Endodermal cell (in vitro differentiated cells): ENCODE measurements around the gene PARVA. TPM values are rescaled to one million over a fixed set of nuclear protein-coding genes. Genes with fewer than 3 reads are reported as not detected.

Source experiments
- DNase-seq: peaks from one replicate; pipeline ENCODE4 v3.0.0-alpha.2; 2017
- H3K27ac ChIP-seq: 2 replicates; pipeline ENCODE4 v1.5.1; 2013; ENCODE audit warnings: mild to moderate bottlenecking, low read depth, low read length, moderate library complexity
- H3K27me3 ChIP-seq: 2 replicates; pipeline ENCODE4 v1.6.1; 2013; ENCODE audit warnings: mild to moderate bottlenecking, low read length, moderate library complexity; ENCODE audit not compliant: insufficient read depth, control insufficient read depth, poor library complexity, severe bottlenecking
- H3K36me3 ChIP-seq: 2 replicates; pipeline ENCODE4 v1.7.0; 2013; ENCODE audit warnings: mild to moderate bottlenecking, low read length, moderate library complexity; ENCODE audit not compliant: control insufficient read depth, insufficient read depth
- H3K4me1 ChIP-seq: one replicate; pipeline ENCODE4 v1.7.0; 2013; ENCODE audit warnings: low read length; ENCODE audit not compliant: control insufficient read depth, insufficient read depth
- H3K4me3 ChIP-seq: 2 replicates; pipeline ENCODE4 v1.5.1; 2013; ENCODE audit warnings: mild to moderate bottlenecking, low read length, moderate library complexity
- H3K9ac ChIP-seq: 2 replicates; pipeline ENCODE4 v1.6.1; 2013; ENCODE audit warnings: mild to moderate bottlenecking, low read length, moderate library complexity; ENCODE audit not compliant: poor library complexity, severe bottlenecking; ENCODE audit errors: extremely low read depth
- H3K9me3 ChIP-seq: 2 replicates; pipeline ENCODE4 v1.6.1; 2013; ENCODE audit warnings: mild to moderate bottlenecking, low read length, moderate library complexity; ENCODE audit not compliant: control insufficient read depth
- H3K27ac Mint-ChIP-seq: 2 replicates; pipeline ENCODE4 v1.8.0; 2020; ENCODE audit warnings: mixed read lengths
- H3K27me3 Mint-ChIP-seq: 2 replicates; pipeline ENCODE4 v1.8.0; 2021; ENCODE audit warnings: mild to moderate bottlenecking, mixed read lengths; ENCODE audit not compliant: insufficient read depth
- H3K36me3 Mint-ChIP-seq: 2 replicates; pipeline ENCODE4 v1.8.0; 2020; ENCODE audit warnings: low read depth, mixed read lengths
- H3K4me1 Mint-ChIP-seq: 2 replicates; pipeline ENCODE4 v1.8.0; 2020; ENCODE audit warnings: mixed read lengths
- H3K4me3 Mint-ChIP-seq: 2 replicates; pipeline ENCODE4 v1.8.0; 2020; ENCODE audit warnings: mild to moderate bottlenecking, moderate library complexity, mixed read lengths
- H3K9me3 Mint-ChIP-seq: 2 replicates; pipeline ENCODE4 v1.8.0; 2020; ENCODE audit warnings: mild to moderate bottlenecking, mixed read lengths
- CTCF ChIP-seq: fragments of 200-600 bp; sonication (generic); conservative IDR thresholded peaks from 2 replicates; pipeline ENCODE4 v1.5.0; 2021; ENCODE audit warnings: antibody characterized with exemption, mild to moderate bottlenecking
- WGBS, 2 experiments: methylation state at CpG; one replicate each; pipeline versions ENCODE4 v1.1.5 to v1.1.7; 2013; ENCODE audit warnings: missing lambda C conversion rate in 2 of 2, mixed read lengths in 1 of 2; ENCODE audit not compliant: insufficient coverage in 1 of 2, insufficient read length in 1 of 2; 5-methylcytosine and 5-hydroxymethylcytosine counted together
- total RNA-seq, 2 donors: library from RNA; stranded (reverse); fragmentation: NEBNext Ultra II Directional in 1 of 2; extraction: Animal tissue kit (Norgen Biotek cat#: 25700) in 1 of 2; gene quantifications; 2 replicates in 1 of 2; 3 replicates in 1 of 2; pipeline ENCODE4 v1.2.1, GENCODE V29; 2021

PARVA gene
- total RNA-seq, 2 donors from 2014 or later: 27.3 to 37.3 TPM

DNA sequence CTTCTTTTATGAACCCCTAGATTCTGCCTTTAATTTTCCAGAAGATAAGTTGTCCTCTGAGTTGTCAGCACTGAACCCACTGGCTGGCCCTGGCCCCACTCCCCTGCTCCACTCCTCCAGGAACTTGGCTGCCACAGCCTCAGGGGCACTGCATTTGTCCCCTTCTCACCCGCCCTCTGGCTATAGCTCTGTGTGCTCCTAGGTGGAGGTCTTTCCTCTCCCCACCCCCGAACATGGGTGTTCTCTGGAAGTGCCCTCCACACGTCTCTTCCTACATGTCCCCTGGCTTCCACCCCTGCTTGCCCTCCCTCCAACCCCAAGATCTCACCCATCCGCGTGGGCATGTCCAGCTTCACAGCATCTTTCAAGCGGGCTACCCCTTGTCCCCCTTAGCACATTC, 159.2 kb downstream of the PARVA start:
- H3K4me3 Mint-ChIP-seq: no peak overlapping the region
- H3K9me3 Mint-ChIP-seq: no peaks in the 10 kb centered on the region

DNA sequence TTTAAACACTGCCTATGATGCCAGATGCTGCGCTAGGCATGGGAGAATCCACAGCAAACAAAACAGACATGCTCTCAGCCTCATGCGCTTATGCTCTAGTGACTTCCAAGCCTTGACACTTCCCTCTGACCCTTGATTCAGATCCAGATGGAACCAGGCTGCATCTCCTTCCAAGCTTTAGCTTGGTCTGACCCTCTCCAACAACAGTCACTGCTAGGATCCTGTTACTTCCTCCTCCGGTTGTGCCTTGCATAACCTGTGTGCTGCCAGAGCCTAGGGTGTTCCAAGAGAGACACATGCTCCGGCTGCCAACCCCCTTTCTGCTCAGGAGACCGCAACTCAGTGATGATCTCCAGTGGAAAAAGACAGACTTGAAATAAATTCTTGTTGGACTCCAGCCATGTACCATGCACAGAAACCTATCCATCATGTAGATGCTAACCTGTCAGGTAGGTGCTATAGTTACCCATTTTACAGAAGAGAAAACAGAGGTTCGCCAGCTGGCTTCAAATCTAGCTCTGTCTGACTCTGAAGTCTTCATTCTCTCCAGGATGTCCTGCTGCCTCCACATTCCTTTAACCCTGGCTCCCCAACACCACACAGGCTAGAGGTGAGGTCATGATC, 160.5 kb downstream of the PARVA start:
- Mint-ChIP-seq H3K27me3 (peaks cover 24% of the 10 kb centered on the region), H3K9me3 (no peaks in the 10 kb centered on the region), H3K27ac (no peak overlapping the region), H3K4me1 (no peaks in the 10 kb centered on the region), H3K4me3 (no peak overlapping the region), H3K36me3 (no peaks in the 10 kb centered on the region)
- Histone ChIP-seq H3K9ac (no peak overlapping the region), H3K9me3 (no peaks in the 10 kb centered on the region), H3K4me1 (no peaks in the 10 kb centered on the region), H3K4me3 (no peak overlapping the region), H3K36me3 (no peaks in the 10 kb centered on the region), H3K27ac (no peak overlapping the region), H3K27me3 (peaks cover 6% of the 10 kb centered on the region)
- TF ChIP-seq CTCF: no peak
- no peak for DNase-seq
- WGBS, 2 experiments: 92 to 94% methylated on average over 5 to 6 of the region's 6 CpGs

More for the DNA sequence above, 159.2 kb downstream of the PARVA start:
- no peak for TF ChIP-seq CTCF
- Mint-ChIP-seq H3K36me3 (no peaks in the 10 kb centered on the region), H3K27me3 (peaks cover 19% of the 10 kb centered on the region), H3K4me1 (no peaks in the 10 kb centered on the region), H3K27ac (no peak overlapping the region)
- Histone ChIP-seq H3K9me3 (no peaks in the 10 kb centered on the region), H3K27ac (no peak overlapping the region), H3K4me1 (no peaks in the 10 kb centered on the region), H3K27me3 (peaks cover 6% of the 10 kb centered on the region), H3K9ac (no peak overlapping the region), H3K4me3 (no peak overlapping the region), H3K36me3 (no peaks in the 10 kb centered on the region)
- DNase-seq: peak; percentile 28
- 84 to 97% methylated on average over 6 of the region's 6 CpGs for WGBS, 2 experiments

DNA sequence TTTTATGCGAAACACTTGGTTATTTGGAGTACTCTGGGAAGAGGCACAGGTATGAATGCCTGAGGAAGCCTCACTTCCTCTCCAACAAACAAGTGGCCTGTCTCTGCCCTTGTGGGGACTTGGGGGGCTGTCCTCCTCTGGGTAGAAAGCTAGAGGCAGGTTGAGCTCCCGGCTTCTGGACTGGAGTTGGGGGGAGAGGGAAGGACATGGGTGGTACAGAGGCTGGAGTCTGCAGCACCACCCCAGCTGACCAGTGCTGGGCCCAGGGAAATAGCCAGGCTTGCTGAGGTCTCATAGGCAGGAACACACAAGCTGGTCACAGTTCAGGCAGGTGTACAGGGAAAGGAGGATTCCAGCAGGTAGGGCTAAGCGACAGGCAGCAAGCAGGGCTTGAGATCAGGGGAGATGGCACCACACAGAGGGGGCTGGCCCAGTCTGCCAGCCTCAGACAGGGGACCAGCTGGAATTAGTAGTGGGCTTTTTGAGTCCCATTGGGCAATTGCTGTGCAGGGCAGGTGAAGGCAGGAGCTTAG, 161.6 kb downstream of the PARVA start:
- Mint-ChIP-seq H3K4me3 (no peak overlapping the region), H3K4me1 (peaks cover 5% of the 10 kb centered on the region), H3K27me3 (peaks cover 34% of the 10 kb centered on the region), H3K27ac (no peak overlapping the region), H3K9me3 (no peaks in the 10 kb centered on the region), H3K36me3 (no peaks in the 10 kb centered on the region)
- peaks cover 6% of the 10 kb centered on the region for H3K27me3 ChIP-seq
- H3K4me3 ChIP-seq: no peak overlapping the region
- no peaks in the 10 kb centered on the region for H3K4me1 ChIP-seq
- no peak for TF ChIP-seq CTCF
- no peak overlapping the region for H3K27ac ChIP-seq
- DNase-seq: no peak
- WGBS, 2 experiments: 85 to 94% methylated on average over 2 to 3 of the region's 3 CpGs
- H3K36me3 ChIP-seq: no peaks in the 10 kb centered on the region
- H3K9me3 ChIP-seq: no peaks in the 10 kb centered on the region
- H3K9ac ChIP-seq: no peak overlapping the region
